ENCODE data around the gene SLC25A12.

Gene SLC25A12

GRCh38 chr2:171883275-171883893 lies 10.7 kb downstream of the SLC25A12 start:
- TF ChIP-seq, protein P1, sequence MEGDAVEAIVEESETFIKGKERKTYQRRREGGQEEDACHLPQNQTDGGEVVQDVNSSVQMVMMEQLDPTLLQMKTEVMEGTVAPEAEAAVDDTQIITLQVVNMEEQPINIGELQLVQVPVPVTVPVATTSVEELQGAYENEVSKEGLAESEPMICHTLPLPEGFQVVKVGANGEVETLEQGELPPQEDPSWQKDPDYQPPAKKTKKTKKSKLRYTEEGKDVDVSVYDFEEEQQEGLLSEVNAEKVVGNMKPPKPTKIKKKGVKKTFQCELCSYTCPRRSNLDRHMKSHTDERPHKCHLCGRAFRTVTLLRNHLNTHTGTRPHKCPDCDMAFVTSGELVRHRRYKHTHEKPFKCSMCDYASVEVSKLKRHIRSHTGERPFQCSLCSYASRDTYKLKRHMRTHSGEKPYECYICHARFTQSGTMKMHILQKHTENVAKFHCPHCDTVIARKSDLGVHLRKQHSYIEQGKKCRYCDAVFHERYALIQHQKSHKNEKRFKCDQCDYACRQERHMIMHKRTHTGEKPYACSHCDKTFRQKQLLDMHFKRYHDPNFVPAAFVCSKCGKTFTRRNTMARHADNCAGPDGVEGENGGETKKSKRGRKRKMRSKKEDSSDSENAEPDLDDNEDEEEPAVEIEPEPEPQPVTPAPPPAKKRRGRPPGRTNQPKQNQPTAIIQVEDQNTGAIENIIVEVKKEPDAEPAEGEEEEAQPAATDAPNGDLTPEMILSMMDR (IDR thresholded peaks at IDR 0.05; ENCODE audit: extremely low read depth, missing control alignments): no peak
- DNase-seq (ENCODE audit: low spot score): no peak

GRCh38 chr2:171882089-171882769 lies 11.8 kb downstream of the SLC25A12 start:
- TF ChIP-seq, protein P1 (IDR thresholded peaks at IDR 0.05; ENCODE audit: extremely low read depth, missing control alignments): no peak
- no peak for DNase-seq (ENCODE audit: low spot score)

- TF ChIP-seq, protein P1 (IDR thresholded peaks at IDR 0.05; ENCODE audit: extremely low read depth, missing control alignments): no peak
- DNase-seq (ENCODE audit: low spot score): no peak
These were observed 13.3 kb downstream of the SLC25A12 start for GRCh38 chr2:171880774-171881173.

GRCh38 chr2:171879865-171880264 lies 14.2 kb downstream of the SLC25A12 start:
- TF ChIP-seq, protein P1 (IDR thresholded peaks at IDR 0.05; ENCODE audit: extremely low read depth, missing control alignments): no peak

GRCh38 chr2:171878481-171878993 lies 15.5 kb downstream of the SLC25A12 start:
- TF ChIP-seq, protein P1 (IDR thresholded peaks at IDR 0.05; ENCODE audit: extremely low read depth, missing control alignments): no peak
- DNase-seq (ENCODE audit: low spot score): no peak

More at GRCh38 chr2:171879865-171880264, 14.2 kb downstream of the SLC25A12 start:
- no peak for DNase-seq (ENCODE audit: low spot score)

DNA sequence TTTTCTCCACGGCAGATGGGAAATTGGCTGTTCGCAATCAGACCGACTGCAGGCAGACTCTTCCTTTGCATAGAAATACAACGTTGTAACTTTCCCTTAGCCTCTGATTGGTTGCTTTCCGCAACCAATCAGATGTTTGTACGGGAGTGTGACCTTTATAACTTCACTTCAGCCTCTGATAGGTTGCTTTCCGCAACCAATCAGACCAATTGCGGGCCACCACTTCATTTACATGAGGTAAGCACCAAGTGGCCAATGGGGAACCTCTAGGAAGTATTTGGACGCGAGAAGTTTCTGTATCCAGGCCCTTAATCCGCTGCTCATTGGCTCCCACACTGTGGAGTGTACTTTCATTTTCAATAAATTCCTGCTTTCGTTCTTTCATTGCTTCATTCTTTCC lies 19.1 kb downstream of the SLC25A12 start:
- DNase-seq (ENCODE audit: low spot score): no peak
- TF ChIP-seq, protein P1 (IDR thresholded peaks at IDR 0.05; ENCODE audit: extremely low read depth, missing control alignments): no peak

DNA sequence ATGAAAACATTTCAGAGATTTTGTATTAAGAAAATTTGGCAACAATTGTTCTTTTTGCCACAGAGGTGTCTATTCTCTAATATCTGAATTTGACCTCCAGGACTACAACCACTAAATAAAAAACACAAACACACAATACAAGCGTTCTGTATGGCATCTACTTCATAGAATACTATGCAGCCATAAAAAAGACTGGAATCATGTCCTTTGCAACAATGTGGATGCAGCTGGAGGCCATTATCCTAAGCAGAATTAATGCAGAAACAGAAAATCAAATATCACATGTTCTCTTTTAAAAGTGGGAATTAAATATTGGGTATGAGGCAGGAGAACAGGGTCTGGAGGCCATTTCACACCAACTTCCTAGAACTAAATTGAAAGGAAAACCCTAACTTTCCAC lies 19.5 kb downstream of the SLC25A12 start:
- DNase-seq (ENCODE audit: low spot score): no peak
- TF ChIP-seq, protein P1 (IDR thresholded peaks at IDR 0.05; ENCODE audit: extremely low read depth, missing control alignments): no peak
